ENCODE results near the gene ETNK1.

DNA sequence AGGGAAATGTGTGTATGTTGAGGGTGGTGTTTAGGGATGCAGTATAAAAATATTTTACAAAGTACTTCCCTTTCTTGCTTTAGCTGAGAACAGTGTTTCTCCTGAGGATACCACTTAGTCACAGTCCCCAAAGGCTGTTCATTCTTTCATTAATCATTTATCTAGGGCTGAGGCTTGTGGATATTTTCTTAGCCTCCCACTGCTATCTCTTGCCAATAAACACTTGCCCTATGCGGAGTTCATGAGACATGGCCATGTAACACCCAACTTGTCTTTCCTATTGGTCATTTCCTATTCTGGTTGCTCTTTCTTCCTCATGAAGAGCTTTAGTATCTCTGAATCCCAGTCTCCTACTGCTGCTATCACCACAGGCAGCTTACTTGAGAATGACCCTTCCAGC, 75.1 kb downstream of the ETNK1 start:
- no peak for TF ChIP-seq CTCF (IDR thresholded peaks at IDR 0.05)
- TF ChIP-seq FOXJ3 (CRISPR knock-in tag; IDR thresholded peaks at IDR 0.05), result no peak
- TF ChIP-seq FOSL2 (IDR thresholded peaks at IDR 0.05; ENCODE audit: borderline replicate concordance, low read depth), result no peak
- no peak for TF ChIP-seq EP300 (IDR thresholded peaks at IDR 0.05; ENCODE audit: borderline replicate concordance in 1 of 2, low read depth in 1 of 2, low read length in 1 of 2)
- TF ChIP-seq POLR2AphosphoS5 (IDR thresholded peaks at IDR 0.05; ENCODE audit: low read depth, low read length), result no peak
- no peak for TF ChIP-seq YY1 (IDR thresholded peaks at IDR 0.05; ENCODE audit: low read depth)
- TF ChIP-seq JUND (IDR thresholded peaks at IDR 0.05), result no peak
- TF ChIP-seq TAF1 (IDR thresholded peaks at IDR 0.05; ENCODE audit: borderline replicate concordance, low read depth, low read length), result no peak
- TF ChIP-seq NRF1 (IDR thresholded peaks at IDR 0.05; ENCODE audit: low read depth, low read length), result no peak
- no peak for TF ChIP-seq RAD21 (IDR thresholded peaks at IDR 0.05; ENCODE audit: low read length)
- TF ChIP-seq, protein P1, sequence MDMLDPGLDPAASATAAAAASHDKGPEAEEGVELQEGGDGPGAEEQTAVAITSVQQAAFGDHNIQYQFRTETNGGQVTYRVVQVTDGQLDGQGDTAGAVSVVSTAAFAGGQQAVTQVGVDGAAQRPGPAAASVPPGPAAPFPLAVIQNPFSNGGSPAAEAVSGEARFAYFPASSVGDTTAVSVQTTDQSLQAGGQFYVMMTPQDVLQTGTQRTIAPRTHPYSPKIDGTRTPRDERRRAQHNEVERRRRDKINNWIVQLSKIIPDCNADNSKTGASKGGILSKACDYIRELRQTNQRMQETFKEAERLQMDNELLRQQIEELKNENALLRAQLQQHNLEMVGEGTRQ (IDR thresholded peaks at IDR 0.05; ENCODE audit: borderline replicate concordance, low read depth, low read length), result no peak
- TF ChIP-seq ZBTB33 (IDR thresholded peaks at IDR 0.05; ENCODE audit: borderline replicate concordance, low read depth), result no peak

All from SK-N-SH (cell line).